ENCODE measurements around the gene PRKCA. TPM values are rescaled to one million over a fixed set of nuclear protein-coding genes. Genes with fewer than 3 reads are reported as not detected.

Gene PRKCA
- total and polyA plus RNA-seq, 2 of the 13 experiments (the other 11 are each of a cell fraction or from before 2014, with no cell fraction given): 18.5 to 21.5 TPM

GRCh38 chr17:66481271-66481670 lies 178.9 kb downstream of the PRKCA start:
- in situ Hi-C loops (cut with HindIII; ENCODE audit: extremely low pct_ligation_motif_present, low pct_unique_long_range_greater_than_20kb) (no loop called here), intact Hi-C loops (cut with micrococcal nuclease; ENCODE audit: unreplicated experiment) (no loop called here)
- no peak overlapping the region for H2AFZ ChIP-seq (ENCODE audit: low read length)
- H3K27ac ChIP-seq (ENCODE audit: extremely low read length, insufficient read depth, low read length): no peak overlapping the region
- ATAC-seq (peak; percentile 51; the same call in 2 of the 3 replicates), FAIRE-seq (no peak), DNase-seq (ENCODE audit: low spot score) (no peak)
- ChIA-PET CTCF (ENCODE audit: low intra/inter-chr PET ratio, low total read pairs) (no interaction called here), POLR2A (interaction anchor here (1.0 kb wide), 1 partner anchor 21 kb away, joined by 4 read pairs; no protein-coding TSS in a partner anchor)
- 86% methylated on average over 8 of the region's 8 CpGs for WGBS (ENCODE audit: low lambda C conversion rate)
- H3K79me2 ChIP-seq (ENCODE audit: insufficient read depth, low read length): peaks cover 7% of the 10 kb centered on the region
- no peak overlapping the region for H3K4me3 ChIP-seq (replicated peaks in 1 of 3; ENCODE audit: insufficient read depth in 1 of 3, low read depth in 2 of 3, low read length in 3 of 3)
- H3K4me1 ChIP-seq (ENCODE audit: insufficient read depth, low read length): peaks cover 25% of the 10 kb centered on the region
- no peaks in the 10 kb centered on the region for H3K27me3 ChIP-seq (ENCODE audit: control insufficient read depth in 1 of 2, insufficient read depth in 2 of 2, low read length in 2 of 2)
- H3K36me3 ChIP-seq (replicated peaks in 1 of 2; ENCODE audit: control insufficient read depth in 1 of 2, insufficient read depth in 2 of 2, low read length in 2 of 2): no peaks in the 10 kb centered on the region
- no TSS peak for BruUV-seq (replicated peaks)
- no peak overlapping the region for H3K4me2 ChIP-seq (ENCODE audit: low read depth, low read length)
- no peaks in the 10 kb centered on the region for H4K20me1 ChIP-seq (ENCODE audit: insufficient read depth, low read length)
- H3K9ac ChIP-seq (ENCODE audit: insufficient read depth, low read depth, low read length): no peak overlapping the region
- TF ChIP-seq RBM22 (optimal IDR thresholded peaks at IDR 0.05; ENCODE audit: low read length) (peak; percentile 44), ZNF547 (CRISPR knock-in tag; IDR thresholded peaks at IDR 0.05) (0 out of 2 replicates have a peak, but pooled peaks have one; percentile 44), ZFP36L2 (CRISPR knock-in tag; IDR thresholded peaks at IDR 0.05) (no peak), ARNT (IDR thresholded peaks at IDR 0.05) (no peak), ZNF282 (IDR thresholded peaks at IDR 0.05; ENCODE audit: partially characterized antibody) (no peak), ZNF382 (CRISPR knock-in tag; IDR thresholded peaks at IDR 0.05; ENCODE audit: borderline replicate concordance) (no peak), HES4 (CRISPR knock-in tag; IDR thresholded peaks at IDR 0.05; ENCODE audit: borderline replicate concordance) (no peak)
- H3K9me3 ChIP-seq (ENCODE audit: low read length): no peaks in the 10 kb centered on the region

- Histone ChIP-seq H3K36me3 (replicated peaks in 1 of 2; ENCODE audit: control insufficient read depth in 1 of 2, insufficient read depth in 2 of 2, low read length in 2 of 2) (no peaks in the 10 kb centered on the region), H3K4me2 (ENCODE audit: low read depth, low read length) (no peak overlapping the region), H3K27ac (ENCODE audit: extremely low read length, insufficient read depth, low read length) (no peak overlapping the region), H3K79me2 (ENCODE audit: insufficient read depth, low read length) (peaks cover 13% of the 10 kb centered on the region), H2AFZ (ENCODE audit: low read length) (no peak overlapping the region), H4K20me1 (ENCODE audit: insufficient read depth, low read length) (no peaks in the 10 kb centered on the region), H3K4me1 (ENCODE audit: insufficient read depth, low read length) (peaks cover 44% of the 10 kb centered on the region), H3K9me3 (ENCODE audit: low read length) (no peaks in the 10 kb centered on the region), H3K27me3 (ENCODE audit: control insufficient read depth in 1 of 2, insufficient read depth in 2 of 2, low read length in 2 of 2) (no peaks in the 10 kb centered on the region), H3K4me3 (replicated peaks in 1 of 3; ENCODE audit: insufficient read depth in 1 of 3, low read depth in 2 of 3, low read length in 3 of 3) (no peak overlapping the region), H3K9ac (ENCODE audit: insufficient read depth, low read depth, low read length) (no peak overlapping the region)
- ChIA-PET POLR2A (interaction anchor here (1.2 kb wide), 1 partner anchor 16 kb away, joined by 4 read pairs; no protein-coding TSS in a partner anchor), CTCF (ENCODE audit: low intra/inter-chr PET ratio, low total read pairs) (no interaction called here)
- FAIRE-seq (no peak), ATAC-seq (no peak), DNase-seq (ENCODE audit: low spot score) (no peak)
- BruUV-seq (replicated peaks): no TSS peak
- in situ Hi-C loops (cut with HindIII; ENCODE audit: extremely low pct_ligation_motif_present, low pct_unique_long_range_greater_than_20kb) (no loop called here), intact Hi-C loops (cut with micrococcal nuclease; ENCODE audit: unreplicated experiment) (no loop called here)
- no peak for TF ChIP-seq ZFYVE20 (CRISPR knock-in tag; IDR thresholded peaks at IDR 0.05; ENCODE audit: borderline replicate concordance, low read depth)
- TF ChIP-seq TAF1 (CRISPR knock-in tag; IDR thresholded peaks at IDR 0.05): no peak
- no peak for TF ChIP-seq ADNP (CRISPR knock-in tag; IDR thresholded peaks at IDR 0.05)
- TF ChIP-seq ZNF646 (CRISPR knock-in tag; IDR thresholded peaks at IDR 0.05): no peak
- 97% methylated on average over 8 of the region's 8 CpGs for WGBS (ENCODE audit: low lambda C conversion rate)
Measured at GRCh38 chr17:66483906-66484305, 181.5 kb downstream of the PRKCA start.

Measured in HepG2 (cell line).